H1 (cell line): ENCODE data around the gene ARHGAP26. TPM values are rescaled to one million over a fixed set of nuclear protein-coding genes. Genes with fewer than 3 reads are reported as not detected.

ENCODE experiments used
- CTCF ChIA-PET: fragments of 300-600 bp; sonication (Branson Sonifier 250); formaldehyde crosslinking; loops from one replicate; lab custom pipeline; 2021; ENCODE audit not compliant: partially characterized antibody; lab: Charles Lee
- POLR2A ChIA-PET: fragments of 300-600 bp; sonication (Branson Sonifier 250); formaldehyde crosslinking; loops from one replicate; lab custom pipeline; 2021; ENCODE audit warnings: inconsistent platforms; ENCODE audit not compliant: partially characterized antibody; lab: Charles Lee
- DNase-seq, 2 experiments: peaks; one replicate each; pipeline versions ENCODE4 v3.0.0 to v3.0.0-alpha.2; 2010 to 2022; ENCODE audit warnings: low spot score in 2 of 2, low read depth in 1 of 2, mixed read lengths in 1 of 2
- FAIRE-seq: peaks from 2 replicates; lab custom pipeline; 2011; peaks lifted over from hg19 to GRCh38; lab: Jason Lieb, UNC
- H2AFZ ChIP-seq: 2 replicates; pipeline ENCODE4 v1.8.1; 2012; ENCODE audit warnings: low read length, inconsistent platforms
- H2AK5ac ChIP-seq: 2 replicates; pipeline ENCODE4 v1.6.1; 2013; ENCODE audit warnings: low read depth, low read length
- H2BK120ac ChIP-seq: replicated peaks from 2 replicates; pipeline ENCODE3; 2013; ENCODE audit warnings: low read depth, low read length, inconsistent platforms
- H2BK12ac ChIP-seq: 2 replicates; pipeline ENCODE4 v1.6.1; 2013; ENCODE audit warnings: low read depth, low read length
- H2BK15ac ChIP-seq: 2 replicates; pipeline ENCODE4 v1.6.1; 2013; ENCODE audit warnings: low read length
- H2BK20ac ChIP-seq: 2 replicates; pipeline ENCODE4 v1.6.1; 2013; ENCODE audit warnings: low read length
- H2BK5ac ChIP-seq: 2 replicates; pipeline ENCODE4 v1.6.1; 2013; ENCODE audit warnings: low read depth, low read length
- H3K14ac ChIP-seq: 2 replicates; pipeline ENCODE4 v1.6.1; 2013; ENCODE audit warnings: inconsistent platforms; ENCODE audit not compliant: insufficient read length
- H3K18ac ChIP-seq: 2 replicates; pipeline ENCODE4 v1.6.1; 2013; ENCODE audit warnings: low read length; ENCODE audit errors: extremely low read depth
- H3K23ac ChIP-seq: 2 replicates; pipeline ENCODE4 v1.6.1; 2013; ENCODE audit warnings: inconsistent platforms; ENCODE audit not compliant: insufficient read length
- H3K23me2 ChIP-seq: 2 replicates; pipeline ENCODE4 v1.6.1; 2013; ENCODE audit warnings: low read depth, low read length
- H3K27ac ChIP-seq: 2 replicates; pipeline ENCODE4 v1.6.1; 2011; ENCODE audit warnings: low read depth, low read length, inconsistent platforms
- H3K27me3 ChIP-seq, 4 experiments: replicated peaks in 1 of 4; 1 replicate in 1 of 4; 2 replicates in 3 of 4; pipeline versions ENCODE4 v1.6.1 to v1.8.1; 2011 to 2013; ENCODE audit warnings: low read length in 3 of 4, mild to moderate bottlenecking in 3 of 4, inconsistent platforms in 2 of 4, mixed read lengths in 2 of 4, moderate library complexity in 1 of 4; ENCODE audit not compliant: control insufficient read depth in 3 of 4, insufficient read depth in 3 of 4; ENCODE audit errors: extremely low read depth in 1 of 4
- H3K36me3 ChIP-seq, 4 experiments: 2 replicates each; pipeline versions ENCODE4 v1.6.1 to v1.8.1; 2011 to 2013; ENCODE audit warnings: mild to moderate bottlenecking in 4 of 4, low read length in 3 of 4, moderate library complexity in 2 of 4, control low read depth in 1 of 4, inconsistent platforms in 1 of 4; ENCODE audit not compliant: insufficient read depth in 4 of 4, control insufficient read depth in 2 of 4
- H3K4ac ChIP-seq: replicated peaks from 2 replicates; pipeline ENCODE3; 2013; ENCODE audit warnings: low read length, low read depth, mixed read lengths, inconsistent platforms; ENCODE audit not compliant: insufficient read length
- H3K4me1 ChIP-seq, 4 experiments: replicated peaks in 1 of 4; 1 replicate in 1 of 4; 2 replicates in 3 of 4; pipeline versions ENCODE4 v1.6.1 to v1.8.1; 2011 to 2013; ENCODE audit warnings: low read length in 3 of 4, inconsistent platforms in 2 of 4, mixed read lengths in 1 of 4; ENCODE audit not compliant: insufficient read depth in 4 of 4, control insufficient read depth in 3 of 4
- H3K4me2 ChIP-seq, 2 experiments: 2 replicates each; pipeline versions ENCODE4 v1.6.1 to v1.8.1; 2011 to 2013; ENCODE audit warnings: low read depth in 2 of 2, low read length in 2 of 2, control low read depth in 1 of 2, inconsistent platforms in 1 of 2, mild to moderate bottlenecking in 1 of 2; ENCODE audit not compliant: insufficient read depth in 1 of 2
- H3K4me3 ChIP-seq, 4 experiments: fragments of 200-600, 300-600 bp in 1 of 4; sonication (generic), shearing (Covaris generic), sonication (Bioruptor Twin) in 1 of 4; 2 replicates each; pipeline versions ENCODE4 v1.5.1 to v1.8.1; 2011 to 2016; ENCODE audit warnings: low read length in 4 of 4, low read depth in 3 of 4, control low read depth in 2 of 4, inconsistent platforms in 2 of 4, mild to moderate bottlenecking in 2 of 4, mixed read lengths in 1 of 4, moderate library complexity in 1 of 4; ENCODE audit not compliant: insufficient read depth in 2 of 4; ENCODE audit errors: extremely low read depth in 1 of 4
- H3K56ac ChIP-seq: replicated peaks from 2 replicates; pipeline ENCODE3; 2013; ENCODE audit warnings: low read depth, mild to moderate bottlenecking, mixed read lengths, low read length, inconsistent platforms; ENCODE audit not compliant: insufficient read length
- H3K79me1 ChIP-seq: 2 replicates; pipeline ENCODE4 v1.6.1; 2013; ENCODE audit warnings: low read depth, low read length, control low read depth
- H3K79me2 ChIP-seq, 2 experiments: 2 replicates each; pipeline versions ENCODE4 v1.6.1 to v1.8.1; 2012 to 2013; ENCODE audit warnings: low read length in 2 of 2, mild to moderate bottlenecking in 2 of 2, inconsistent platforms in 1 of 2; ENCODE audit not compliant: insufficient read depth in 2 of 2, control insufficient read depth in 1 of 2
- H3K9ac ChIP-seq, 4 experiments: replicated peaks in 1 of 4; 1 replicate in 1 of 4; 2 replicates in 3 of 4; pipeline versions ENCODE4 v1.6.1 to v1.8.1; 2011 to 2013; ENCODE audit warnings: low read depth in 3 of 4, low read length in 3 of 4, control low read depth in 2 of 4, mild to moderate bottlenecking in 2 of 4, moderate library complexity in 2 of 4, inconsistent platforms in 1 of 4; ENCODE audit errors: extremely low read depth in 1 of 4
- H3K9me3 ChIP-seq, 2 experiments: 2 replicates each; pipeline versions ENCODE4 v1.6.1 to v1.8.1; 2012 to 2013; ENCODE audit warnings: mild to moderate bottlenecking in 2 of 2, moderate library complexity in 2 of 2, control low read depth in 1 of 2, inconsistent platforms in 1 of 2, low read depth in 1 of 2, low read length in 1 of 2, mixed read lengths in 1 of 2; ENCODE audit not compliant: insufficient read depth in 2 of 2
- H4K20me1 ChIP-seq, 2 experiments: replicated peaks in 1 of 2; 2 replicates each; pipeline versions ENCODE3 to v1.8.1; 2011 to 2013; ENCODE audit warnings: inconsistent platforms in 2 of 2, low read length in 2 of 2, mild to moderate bottlenecking in 1 of 2; ENCODE audit not compliant: insufficient read depth in 2 of 2, control insufficient read depth in 1 of 2
- H4K5ac ChIP-seq: 2 replicates; pipeline ENCODE4 v1.6.1; 2013; ENCODE audit warnings: low read length, low read depth, mixed read lengths, inconsistent platforms; ENCODE audit not compliant: insufficient read length
- H4K8ac ChIP-seq: 2 replicates; pipeline ENCODE4 v1.8.0; 2013; ENCODE audit warnings: mild to moderate bottlenecking, moderate library complexity, low read length, inconsistent platforms; ENCODE audit not compliant: insufficient read depth; ENCODE audit errors: extremely low read depth
- H4K91ac ChIP-seq: replicated peaks from 2 replicates; pipeline ENCODE3; 2013; ENCODE audit warnings: low read length, mixed read lengths, inconsistent platforms; ENCODE audit not compliant: insufficient read length
- CHD2 ChIP-seq: IDR thresholded peaks from 2 replicates; pipeline ENCODE4 v1.6.1; 2012; ENCODE audit warnings: low read length, improper control_type of control experiment
- CREB1 ChIP-seq: IDR thresholded peaks from 2 replicates; pipeline ENCODE4 v1.6.1; 2012; ENCODE audit warnings: inconsistent platforms
- CTBP2 ChIP-seq: IDR thresholded peaks from 2 replicates; pipeline ENCODE4 v1.7.0; 2011; ENCODE audit warnings: borderline replicate concordance, mild to moderate bottlenecking, moderate library complexity, mixed read lengths, low read length; ENCODE audit not compliant: insufficient read depth, insufficient read length
- EGR1 ChIP-seq: IDR thresholded peaks from 2 replicates; pipeline ENCODE4 v1.6.1; 2011; ENCODE audit warnings: low read depth, low read length, borderline replicate concordance
- HDAC2 ChIP-seq, 2 experiments: fragments of 300-600 bp in 1 of 2; sonication (generic) in 1 of 2; IDR thresholded peaks; 2 replicates each; pipeline ENCODE4 v1.6.1; 2011 to 2012; ENCODE audit warnings: low read depth in 2 of 2, low read length in 2 of 2, mild to moderate bottlenecking in 2 of 2, moderate library complexity in 2 of 2, borderline replicate concordance in 1 of 2, inconsistent platforms in 1 of 2
- NRF1 ChIP-seq: IDR thresholded peaks from 2 replicates; pipeline ENCODE4 v1.6.1; 2011; ENCODE audit warnings: mild to moderate bottlenecking, low read depth, low read length, improper control_type of control experiment
- RFX5 ChIP-seq: IDR thresholded peaks from 2 replicates; pipeline ENCODE4 v1.6.1; 2011; ENCODE audit warnings: low read depth, low read length, improper control_type of control experiment, borderline replicate concordance
- SP2 ChIP-seq: IDR thresholded peaks from 2 replicates; pipeline ENCODE4 v1.6.1; 2012; ENCODE audit warnings: mild to moderate bottlenecking, low read length, inconsistent platforms
- TCF12 ChIP-seq: IDR thresholded peaks from 2 replicates; pipeline ENCODE4 v1.6.1; 2011; ENCODE audit warnings: low read depth, mild to moderate bottlenecking, low read length
- TEAD4 ChIP-seq: IDR thresholded peaks from 2 replicates; pipeline ENCODE4 v1.6.1; 2012; ENCODE audit warnings: low read depth, low read length, inconsistent platforms, mixed read lengths
- USF2 ChIP-seq: IDR thresholded peaks from 2 replicates; pipeline ENCODE4 v1.6.1; 2011; ENCODE audit warnings: low read length, improper control_type of control experiment
- ZNF274 ChIP-seq: IDR thresholded peaks from 2 replicates; pipeline ENCODE4 v1.7.0; 2012; ENCODE audit warnings: low read length, borderline replicate concordance; ENCODE audit errors: extremely low read depth
- WGBS, 2 experiments: shearing (Covaris generic) in 1 of 2; methylation state at CpG; one replicate each; pipeline versions ENCODE4 v1.1.6 to v1.1.7; 2013 to 2015; ENCODE audit warnings: low lambda C conversion rate in 2 of 2, mixed read lengths in 2 of 2, inconsistent platforms in 1 of 2, low coverage in 1 of 2, missing lambda C conversion rate in 1 of 2; ENCODE audit not compliant: insufficient replicate concordance in 2 of 2, insufficient coverage in 1 of 2, insufficient read length in 1 of 2; ENCODE audit errors: extremely low coverage in 1 of 2, missing lambda C conversion rate in 1 of 2; 5-methylcytosine and 5-hydroxymethylcytosine counted together
- polyA plus RNA-seq, 7 experiments: library from polyadenylated mRNA; depleted of rRNA in 3 of 7; stranded (reverse) in 5 of 7; unstranded in 2 of 7; fragments of >200 nt in 5 of 7; fragments of 200-250 nt in 2 of 7; gene quantifications; 1 replicate in 5 of 7; 2 replicates in 1 of 7; 4 replicates in 1 of 7; pipeline versions ENCODE4 v1.2.1 to v1.2.3, GENCODE V29; 2011 to 2013; ENCODE audit warnings: missing spikeins in 2 of 7, mixed read lengths in 2 of 7
- total RNA-seq: library from RNA; stranded (reverse); fragmentation: NEBNext Ultra II Directional; extraction: Animal tissue kit (Norgen Biotek cat#: 25700); gene quantifications from 2 replicates; pipeline ENCODE4 v1.2.1, GENCODE V29; 2021

The ARHGAP26 gene
- total and polyA plus RNA-seq, 2 of the 8 experiments (the other 6 are each of a cell fraction or from before 2014, with no cell fraction given) = 7.1 to 24.8 TPM

- no peak overlapping the region for H3K9ac ChIP-seq
- WGBS, 2 experiments = 86% methylated on average over 3 of the region's 3 CpGs; no CpG with 5 or more reads in 1 of the 2 experiments
- H3K4me1 ChIP-seq = peaks cover 2 to 13% (median 11%) of the 10 kb centered on the region in 4 experiments
- H3K23me2 ChIP-seq = no peaks in the 10 kb centered on the region
- H2BK20ac ChIP-seq = no peak overlapping the region
- H2AK5ac ChIP-seq = no peak overlapping the region
- H4K8ac ChIP-seq = no peak overlapping the region
- no peak for FAIRE-seq
- CTCF ChIA-PET = interaction anchor here (1.2 kb wide), 1 partner anchor 24 kb away, joined by 8 read pairs; no protein-coding TSS in a partner anchor
- H3K27ac ChIP-seq = no peak overlapping the region
- H3K36me3 ChIP-seq = no peaks in the 10 kb centered on the region
- no peak overlapping the region for H3K4me2 ChIP-seq
- no peak overlapping the region for H2AFZ ChIP-seq
- no peak overlapping the region for H3K4ac ChIP-seq
- H4K5ac ChIP-seq = no peak overlapping the region
- no peak overlapping the region for H3K14ac ChIP-seq
- H3K23ac ChIP-seq = no peak overlapping the region
- H3K27me3 ChIP-seq = no peaks in the 10 kb centered on the region
- H3K56ac ChIP-seq = no peak overlapping the region
- H2BK5ac ChIP-seq = no peak overlapping the region
- H3K18ac ChIP-seq = peak overlapping the region; percentile 4; the same call in 1 of the 2 replicates
- no peak overlapping the region for H2BK120ac ChIP-seq
- no peak overlapping the region for H2BK15ac ChIP-seq
- 0 out of 2 replicates have a peak, but pooled peaks cover 2% of the 10 kb centered on the region for H3K79me1 ChIP-seq
- no peak overlapping the region for H2BK12ac ChIP-seq
- no peaks in the 10 kb centered on the region for H3K79me2 ChIP-seq
- no peaks in the 10 kb centered on the region for H4K20me1 ChIP-seq
- no peak overlapping the region for H4K91ac ChIP-seq
- DNase-seq = no peak
- H3K9me3 ChIP-seq = no peaks in the 10 kb centered on the region
- POLR2A ChIA-PET = no interaction called here
- H3K4me3 ChIP-seq = no peak overlapping the region
- TF ChIP-seq CTBP2 = no peak
- TF ChIP-seq USF2 = no peak
- no peak for TF ChIP-seq SP2
- TF ChIP-seq TCF12 = no peak
- TF ChIP-seq HDAC2 (IDR thresholded peaks at IDR 0.05; ENCODE audit: borderline replicate concordance in 1 of 2, low read depth in 2 of 2, low read length in 2 of 2) = no peak
- TF ChIP-seq ZNF274 = no peak
- TF ChIP-seq RFX5 = no peak
- TF ChIP-seq CREB1 = no peak
- TF ChIP-seq CHD2 = no peak
- no peak for TF ChIP-seq NRF1
- no peak for TF ChIP-seq EGR1
- no peak for TF ChIP-seq TEAD4
These were observed 209.5 kb downstream of the ARHGAP26 start for GRCh38 chr5:142979636-142980035.
